Ecto neural progenitor cell (in vitro differentiated cells): ENCODE measurements around the gene AP3D1.
"Not testable (repeated sequence)": the region's sequence is repeated elsewhere in the genome, so short reads cannot be mapped to it uniquely, and the experiment has no call there.

ENCODE experiments used
- DNase-seq: peaks from one replicate; pipeline ENCODE4 v3.0.0-alpha.2; 2018; ENCODE audit warnings: low spot score

The AP3D1 gene

GRCh38 chr19:2150794-2151338, 500 bp downstream of the AP3D1 start:
- peak; percentile 71 for DNase-seq

DNA sequence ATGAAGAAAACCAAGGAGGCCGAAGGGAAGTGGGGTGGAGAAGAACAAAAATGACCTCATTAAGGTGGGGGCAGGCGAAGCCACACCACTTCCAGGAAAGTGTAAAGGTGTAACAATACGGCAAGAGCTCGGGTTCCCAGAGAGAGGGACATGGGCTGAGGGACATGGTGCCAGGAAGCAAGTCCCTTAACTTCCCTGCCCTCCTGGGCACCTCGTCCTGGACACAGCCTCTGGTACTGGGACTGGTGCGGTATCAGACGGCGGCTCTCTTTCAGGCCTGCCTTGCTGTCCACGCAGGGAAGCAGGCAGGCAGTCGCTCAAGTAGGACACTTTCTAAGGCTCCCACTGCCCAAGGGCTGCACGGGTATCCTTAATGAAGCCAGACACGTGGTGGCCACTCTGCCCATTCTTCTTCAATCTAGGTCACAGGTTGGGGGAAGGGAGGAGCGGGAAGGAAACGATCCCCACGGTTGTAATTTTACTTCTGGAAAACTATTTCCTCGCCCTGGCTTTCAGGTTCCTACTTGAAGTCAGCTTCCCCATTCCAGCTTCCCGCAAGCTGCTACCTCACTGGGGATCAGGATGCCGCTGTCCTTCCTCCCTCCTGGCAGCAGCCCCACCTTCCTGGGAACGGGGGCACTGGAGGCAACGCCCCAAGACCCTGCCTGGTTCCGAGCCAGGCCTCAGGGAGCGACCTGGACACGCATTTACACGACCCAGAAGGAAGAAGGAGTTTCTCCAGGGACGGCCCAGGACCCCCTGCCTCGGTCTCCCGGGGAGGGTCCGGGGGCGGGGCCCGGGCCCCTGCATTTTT, 1.2 kb downstream of the AP3D1 start:
- DNase-seq: no peak

DNA sequence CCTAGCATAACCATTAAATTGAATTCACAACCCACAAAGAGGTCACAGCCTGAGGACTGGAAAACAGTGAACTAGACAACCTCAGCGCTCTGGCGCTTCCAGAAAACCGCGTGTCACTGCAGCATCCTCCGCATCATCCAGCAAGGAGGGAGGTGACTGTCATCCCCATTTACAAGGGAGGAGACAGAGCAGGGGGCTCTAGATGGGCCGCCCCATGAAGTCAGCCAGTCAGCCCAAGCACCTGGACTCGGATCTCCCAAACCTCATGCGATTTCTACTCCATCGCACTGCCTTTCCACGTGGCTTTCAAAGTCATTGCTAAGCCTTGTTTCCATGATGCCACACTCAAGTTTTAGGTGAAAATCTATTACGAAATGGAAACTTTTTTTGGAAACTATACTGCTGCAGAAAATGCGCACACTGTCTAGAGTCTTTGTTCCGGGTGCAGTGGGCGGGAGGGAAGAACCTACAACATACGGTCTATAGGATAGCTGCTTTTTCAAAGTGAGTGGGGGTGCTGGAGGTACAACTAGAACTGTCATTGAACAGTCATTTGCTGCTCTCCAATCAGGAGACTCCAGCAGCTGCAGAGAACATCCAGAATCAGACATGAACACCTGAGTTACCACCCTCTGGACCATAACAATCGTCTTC, 2.8 kb downstream of the AP3D1 start:
- DNase-seq: no peak

GRCh38 chr19:2145831-2146241, 5.5 kb downstream of the AP3D1 start:
- no peak for DNase-seq

- DNase-seq: no peak
Observed at GRCh38 chr19:2144190-2144589, 7.2 kb downstream of the AP3D1 start.

GRCh38 chr19:2142173-2142829, 9.1 kb downstream of the AP3D1 start:
- DNase-seq: no peak

GRCh38 chr19:2140138-2140569, 11.2 kb downstream of the AP3D1 start:
- no peak for DNase-seq

- DNase-seq: no peak
Observed at GRCh38 chr19:2139385-2140137, 11.8 kb downstream of the AP3D1 start.

DNA sequence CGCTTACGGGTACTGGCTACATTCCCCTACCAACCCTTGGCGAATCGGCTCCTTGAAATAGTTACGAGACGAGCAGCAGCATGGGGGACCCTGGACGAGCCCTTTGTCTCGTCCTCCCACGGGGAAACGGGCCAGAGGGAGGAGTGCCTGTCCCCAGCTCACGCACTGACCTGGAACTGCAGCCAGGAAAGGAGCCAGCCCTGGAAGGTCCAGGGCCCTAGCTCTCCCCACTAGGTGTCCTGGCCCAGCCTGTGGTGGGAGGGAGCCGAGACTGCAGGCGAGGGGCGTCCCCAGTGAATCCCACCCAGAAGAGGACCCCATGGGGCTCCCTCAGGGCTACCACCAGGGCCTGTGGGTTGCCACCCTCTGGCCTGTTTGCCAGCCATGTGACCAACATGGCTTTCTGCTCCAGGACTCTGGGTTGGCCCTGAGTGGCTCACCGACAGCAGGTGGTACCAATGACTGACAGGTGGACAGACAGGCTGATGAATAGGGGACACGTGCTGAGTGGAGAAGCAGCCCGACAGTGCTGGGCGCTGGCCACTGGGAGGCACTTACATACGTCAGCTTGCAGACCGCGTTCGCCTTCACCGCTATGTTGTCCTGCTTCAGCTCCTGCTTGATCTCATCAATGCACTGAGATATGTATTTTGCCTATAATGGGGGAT, 13.2 kb downstream of the AP3D1 start:
- DNase-seq: no peak

GRCh38 chr19:2136796-2137195, 14.6 kb downstream of the AP3D1 start:
- no peak for DNase-seq

- no peak for DNase-seq
Observed at GRCh38 chr19:2135474-2136402, 15.6 kb downstream of the AP3D1 start.

DNA sequence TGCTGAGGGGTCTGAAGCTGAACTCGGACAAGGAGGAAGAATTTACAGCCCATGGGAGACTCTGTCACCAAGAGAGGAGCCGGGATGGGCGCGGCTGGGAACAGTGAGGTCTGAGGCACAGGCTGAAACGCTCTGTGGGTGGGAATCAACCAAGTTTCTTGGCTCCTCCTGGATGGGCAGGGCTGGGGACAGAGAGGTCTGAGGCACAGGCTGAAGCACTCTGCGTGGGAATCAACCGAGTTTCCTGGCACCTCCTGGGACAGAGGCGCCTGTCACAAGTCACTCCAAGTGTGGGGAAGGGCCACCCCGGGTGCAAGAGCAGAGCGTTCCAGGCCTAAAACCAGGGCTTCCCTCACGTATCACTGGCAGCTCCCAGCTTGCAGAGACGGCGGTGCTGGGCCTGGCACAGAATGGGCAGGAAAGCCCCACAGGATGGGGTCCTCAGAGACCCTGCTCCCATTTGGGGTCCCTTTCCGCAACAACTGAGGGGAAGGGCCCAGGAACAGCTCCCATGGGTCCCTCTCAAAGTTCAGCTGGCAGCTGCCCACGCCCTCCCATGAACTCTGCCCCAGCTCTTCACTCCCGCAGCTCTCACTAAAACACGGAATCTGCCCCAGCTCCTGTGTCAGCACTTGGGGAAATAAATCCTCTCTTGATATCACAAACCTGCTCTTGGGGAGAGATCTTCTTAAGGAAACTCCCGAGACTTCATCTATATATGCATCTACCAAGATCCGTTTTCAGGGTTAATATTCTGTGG, 18.5 kb downstream of the AP3D1 start:
- DNase-seq: no peak

- DNase-seq: no peak
Observed at GRCh38 chr19:2132191-2132590, 19.2 kb downstream of the AP3D1 start.

GRCh38 chr19:2131012-2131975, 20.1 kb downstream of the AP3D1 start:
- not testable (repeated sequence) for DNase-seq

- DNase-seq: no peak
Observed at GRCh38 chr19:2129892-2130770, 21.2 kb downstream of the AP3D1 start.

DNA sequence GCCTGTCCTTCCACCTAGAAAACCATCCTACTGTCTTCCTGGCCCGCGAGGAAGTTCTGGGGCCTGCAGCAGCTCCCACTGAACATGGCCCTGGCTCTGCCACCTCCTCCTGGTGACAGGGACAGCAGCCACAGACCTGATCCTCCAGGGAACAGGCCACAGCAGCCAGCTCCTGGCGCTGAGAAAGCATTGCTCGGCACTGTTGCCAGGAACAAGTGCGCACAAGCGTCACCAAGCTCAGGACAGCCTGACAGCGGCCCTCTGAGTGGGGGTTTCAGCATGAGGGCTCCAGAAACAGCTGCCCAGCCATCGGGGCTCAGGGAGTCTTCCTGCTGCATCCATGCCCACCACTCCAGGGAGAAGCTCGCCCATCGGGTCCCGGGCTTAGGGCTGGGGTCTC, 21.9 kb downstream of the AP3D1 start:
- no peak for DNase-seq

- no peak for DNase-seq
Observed at GRCh38 chr19:2129022-2129421, 22.3 kb downstream of the AP3D1 start.
